GM23338 (cell line): ENCODE results near the gene COL25A1.

Experiments
- CREB1 ChIP-seq: fragments of 250-450 bp; sonication (Bioruptor Pico); IDR thresholded peaks from 2 replicates; pipeline ENCODE4 v1.5.0; 2020; ENCODE audit warnings: low read depth, mild to moderate bottlenecking, moderate library complexity
- EZH2 ChIP-seq: fragments of 200-600 bp; sonication (generic); IDR thresholded peaks from one replicate; pipeline ENCODE4 v1.8.0; 2017; ENCODE audit warnings: antibody characterized with exemption, mild to moderate bottlenecking, low read depth; ENCODE audit not compliant: unreplicated experiment
- EZH2phosphoT487 ChIP-seq: fragments of 200-600 bp; sonication (generic); IDR thresholded peaks from one replicate; pipeline ENCODE4 v1.8.1; 2018; ENCODE audit warnings: antibody characterized with exemption; ENCODE audit not compliant: unreplicated experiment
- JUNB ChIP-seq: IDR thresholded peaks from one replicate; pipeline ENCODE4 v1.6.1; 2016; ENCODE audit warnings: antibody characterized with exemption; ENCODE audit not compliant: unreplicated experiment
- POLR2AphosphoS5 ChIP-seq: IDR thresholded peaks from 2 replicates; pipeline ENCODE4 v1.6.1; 2016; ENCODE audit warnings: antibody characterized with exemption, low read depth
- TF ChIP-seq, protein P1 (sequence below), 2 experiments: fragments of 200-600 bp in 1 of 2; sonication (generic) in 1 of 2; conservative IDR thresholded peaks; 2 replicates each; pipeline versions ENCODE4 v1.5.1 to v1.6.1; 2016 to 2017; ENCODE audit warnings: antibody characterized with exemption in 2 of 2, low read depth in 2 of 2, mild to moderate bottlenecking in 2 of 2, moderate library complexity in 1 of 2
- TF ChIP-seq, protein P2 (sequence below): IDR thresholded peaks from one replicate; pipeline ENCODE4 v1.6.1; 2018; ENCODE audit warnings: antibody characterized with exemption; ENCODE audit not compliant: unreplicated experiment

GRCh38 chr4:109026588-109026987, 275.9 kb downstream of the COL25A1 start:
- TF ChIP-seq EZH2 (no peak), CREB1 (CRISPR knock-in tag) (no peak), EZH2phosphoT487 (no peak), POLR2AphosphoS5 (no peak), JUNB (no peak)
- TF ChIP-seq, protein P1, sequence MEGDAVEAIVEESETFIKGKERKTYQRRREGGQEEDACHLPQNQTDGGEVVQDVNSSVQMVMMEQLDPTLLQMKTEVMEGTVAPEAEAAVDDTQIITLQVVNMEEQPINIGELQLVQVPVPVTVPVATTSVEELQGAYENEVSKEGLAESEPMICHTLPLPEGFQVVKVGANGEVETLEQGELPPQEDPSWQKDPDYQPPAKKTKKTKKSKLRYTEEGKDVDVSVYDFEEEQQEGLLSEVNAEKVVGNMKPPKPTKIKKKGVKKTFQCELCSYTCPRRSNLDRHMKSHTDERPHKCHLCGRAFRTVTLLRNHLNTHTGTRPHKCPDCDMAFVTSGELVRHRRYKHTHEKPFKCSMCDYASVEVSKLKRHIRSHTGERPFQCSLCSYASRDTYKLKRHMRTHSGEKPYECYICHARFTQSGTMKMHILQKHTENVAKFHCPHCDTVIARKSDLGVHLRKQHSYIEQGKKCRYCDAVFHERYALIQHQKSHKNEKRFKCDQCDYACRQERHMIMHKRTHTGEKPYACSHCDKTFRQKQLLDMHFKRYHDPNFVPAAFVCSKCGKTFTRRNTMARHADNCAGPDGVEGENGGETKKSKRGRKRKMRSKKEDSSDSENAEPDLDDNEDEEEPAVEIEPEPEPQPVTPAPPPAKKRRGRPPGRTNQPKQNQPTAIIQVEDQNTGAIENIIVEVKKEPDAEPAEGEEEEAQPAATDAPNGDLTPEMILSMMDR (conservative IDR thresholded peaks at IDR 0.05; ENCODE audit: low read depth in 2 of 2), result no peak
- TF ChIP-seq, protein P2, sequence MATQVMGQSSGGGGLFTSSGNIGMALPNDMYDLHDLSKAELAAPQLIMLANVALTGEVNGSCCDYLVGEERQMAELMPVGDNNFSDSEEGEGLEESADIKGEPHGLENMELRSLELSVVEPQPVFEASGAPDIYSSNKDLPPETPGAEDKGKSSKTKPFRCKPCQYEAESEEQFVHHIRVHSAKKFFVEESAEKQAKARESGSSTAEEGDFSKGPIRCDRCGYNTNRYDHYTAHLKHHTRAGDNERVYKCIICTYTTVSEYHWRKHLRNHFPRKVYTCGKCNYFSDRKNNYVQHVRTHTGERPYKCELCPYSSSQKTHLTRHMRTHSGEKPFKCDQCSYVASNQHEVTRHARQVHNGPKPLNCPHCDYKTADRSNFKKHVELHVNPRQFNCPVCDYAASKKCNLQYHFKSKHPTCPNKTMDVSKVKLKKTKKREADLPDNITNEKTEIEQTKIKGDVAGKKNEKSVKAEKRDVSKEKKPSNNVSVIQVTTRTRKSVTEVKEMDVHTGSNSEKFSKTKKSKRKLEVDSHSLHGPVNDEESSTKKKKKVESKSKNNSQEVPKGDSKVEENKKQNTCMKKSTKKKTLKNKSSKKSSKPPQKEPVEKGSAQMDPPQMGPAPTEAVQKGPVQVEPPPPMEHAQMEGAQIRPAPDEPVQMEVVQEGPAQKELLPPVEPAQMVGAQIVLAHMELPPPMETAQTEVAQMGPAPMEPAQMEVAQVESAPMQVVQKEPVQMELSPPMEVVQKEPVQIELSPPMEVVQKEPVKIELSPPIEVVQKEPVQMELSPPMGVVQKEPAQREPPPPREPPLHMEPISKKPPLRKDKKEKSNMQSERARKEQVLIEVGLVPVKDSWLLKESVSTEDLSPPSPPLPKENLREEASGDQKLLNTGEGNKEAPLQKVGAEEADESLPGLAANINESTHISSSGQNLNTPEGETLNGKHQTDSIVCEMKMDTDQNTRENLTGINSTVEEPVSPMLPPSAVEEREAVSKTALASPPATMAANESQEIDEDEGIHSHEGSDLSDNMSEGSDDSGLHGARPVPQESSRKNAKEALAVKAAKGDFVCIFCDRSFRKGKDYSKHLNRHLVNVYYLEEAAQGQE, result no peak
